Gastrocnemius medialis (tissue), 4 donors: ENCODE measurements around the gene PRDM16. TPM values are rescaled to one million over a fixed set of nuclear protein-coding genes. Genes with fewer than 3 reads are reported as not detected.

Experiments
- ATAC-seq, 2 donors: fragments of 150-250 bp; one replicate each; pipeline ENCODE4 v1.9.1; 2016
- DNase-seq, 2 donors: peaks; one replicate each; pipeline ENCODE4 v3.0.0-alpha.2; 2019
- H3K27ac ChIP-seq, 4 donors: fragments of 200-600 bp; sonication (generic); 1 replicate in 1 of 4; 2 replicates in 3 of 4; pipeline ENCODE4 v1.5.1; 2016 to 2018; ENCODE audit warnings: mild to moderate bottlenecking in 2 of 4, moderate library complexity in 1 of 4
- H3K27me3 ChIP-seq, 3 donors: fragments of 200-600 bp; sonication (generic) in 2 of 3; 1 replicate in 1 of 3; 2 replicates in 2 of 3; pipeline versions ENCODE4 v1.5.1 to v1.6.0; 2016 to 2019; ENCODE audit warnings: mild to moderate bottlenecking in 1 of 3, moderate library complexity in 1 of 3
- H3K36me3 ChIP-seq, 2 donors: fragments of 200-600 bp; sonication (generic) in 1 of 2; one replicate each; pipeline ENCODE4 v1.5.1; 2017 to 2018
- H3K4me1 ChIP-seq, 2 donors: fragments of 200-600 bp; sonication (generic) in 1 of 2; one replicate each; pipeline ENCODE4 v1.5.1; 2016 to 2017; ENCODE audit warnings: mild to moderate bottlenecking in 2 of 2
- H3K4me3 ChIP-seq, 4 donors: fragments of 200-600 bp; sonication (generic) in 3 of 4; 1 replicate in 1 of 4; 2 replicates in 3 of 4; pipeline ENCODE4 v1.5.1; 2016 to 2019; ENCODE audit warnings: mild to moderate bottlenecking in 2 of 4
- H3K9me3 ChIP-seq, 3 donors: fragments of 200-600 bp; sonication (generic) in 2 of 3; 1 replicate in 1 of 3; 2 replicates in 2 of 3; pipeline ENCODE4 v1.5.1; 2016 to 2019
- CTCF ChIP-seq, 5 experiments: fragments of 450-650 bp in 3 of 5; fragments of 200-600 bp in 2 of 5; sonication (generic) in 2 of 5; IDR thresholded peaks in 4 of 5; conservative IDR thresholded peaks in 1 of 5; 1 replicate in 4 of 5; 2 replicates in 1 of 5; pipeline ENCODE4 v1.5.1; 2016 to 2019; ENCODE audit warnings: antibody characterized with exemption in 5 of 5, mild to moderate bottlenecking in 3 of 5, moderate library complexity in 3 of 5
- POLR2A ChIP-seq, 2 donors: fragments of 450-650 bp; IDR thresholded peaks; one replicate each; pipeline ENCODE4 v1.6.1; 2017; ENCODE audit warnings: antibody characterized with exemption in 2 of 2, mild to moderate bottlenecking in 2 of 2, moderate library complexity in 2 of 2
- in situ Hi-C, 4 donors: fragments of 200-750 bp; cut with MboI; loops; one replicate each; pipeline versions ENCODE4 v1.15.0 to v1.8.0; 2017; ENCODE audit warnings: low sequenced_read_pairs in 4 of 4
- intact Hi-C: fragments of 100-400 bp; cut with DNase I; formaldehyde crosslinking; loops from one replicate; pipeline ENCODE4 v1.15.1; 2023; ENCODE audit warnings: low total_unique reads
- total RNA-seq, 4 donors: library from RNA; depleted of rRNA; stranded (reverse); fragments of >200 nt; gene quantifications; one replicate each; pipeline versions ENCODE4 v1.1.0 to v1.2.3, GENCODE V29; 2016

Gene PRDM16
- total RNA-seq, 4 donors from 2014 or later = 0.03 to 0.19 (median 0.17) TPM

GRCh38 chr1:3264456-3264855 lies 195.5 kb downstream of the PRDM16 start:
- DNase-seq (no peak), ATAC-seq (no peak)
- TF ChIP-seq CTCF (IDR thresholded peaks at IDR 0.05 in 4 of 5, conservative IDR thresholded peaks at IDR 0.05 in 1 of 5) (no peak), POLR2A (IDR thresholded peaks at IDR 0.05) (no peak)
- Histone ChIP-seq H3K27me3 (peaks cover 2 to 33% (median 6%) of the 10 kb centered on the region in 3 donors), H3K4me3 (no peak overlapping the region), H3K4me1 (no peaks in the 10 kb centered on the region), H3K9me3 (no peaks in the 10 kb centered on the region), H3K36me3 (no peaks in the 10 kb centered on the region), H3K27ac (no peak overlapping the region)
- intact Hi-C loops = no loop called here
- in situ Hi-C loops = no loop called here

DNA sequence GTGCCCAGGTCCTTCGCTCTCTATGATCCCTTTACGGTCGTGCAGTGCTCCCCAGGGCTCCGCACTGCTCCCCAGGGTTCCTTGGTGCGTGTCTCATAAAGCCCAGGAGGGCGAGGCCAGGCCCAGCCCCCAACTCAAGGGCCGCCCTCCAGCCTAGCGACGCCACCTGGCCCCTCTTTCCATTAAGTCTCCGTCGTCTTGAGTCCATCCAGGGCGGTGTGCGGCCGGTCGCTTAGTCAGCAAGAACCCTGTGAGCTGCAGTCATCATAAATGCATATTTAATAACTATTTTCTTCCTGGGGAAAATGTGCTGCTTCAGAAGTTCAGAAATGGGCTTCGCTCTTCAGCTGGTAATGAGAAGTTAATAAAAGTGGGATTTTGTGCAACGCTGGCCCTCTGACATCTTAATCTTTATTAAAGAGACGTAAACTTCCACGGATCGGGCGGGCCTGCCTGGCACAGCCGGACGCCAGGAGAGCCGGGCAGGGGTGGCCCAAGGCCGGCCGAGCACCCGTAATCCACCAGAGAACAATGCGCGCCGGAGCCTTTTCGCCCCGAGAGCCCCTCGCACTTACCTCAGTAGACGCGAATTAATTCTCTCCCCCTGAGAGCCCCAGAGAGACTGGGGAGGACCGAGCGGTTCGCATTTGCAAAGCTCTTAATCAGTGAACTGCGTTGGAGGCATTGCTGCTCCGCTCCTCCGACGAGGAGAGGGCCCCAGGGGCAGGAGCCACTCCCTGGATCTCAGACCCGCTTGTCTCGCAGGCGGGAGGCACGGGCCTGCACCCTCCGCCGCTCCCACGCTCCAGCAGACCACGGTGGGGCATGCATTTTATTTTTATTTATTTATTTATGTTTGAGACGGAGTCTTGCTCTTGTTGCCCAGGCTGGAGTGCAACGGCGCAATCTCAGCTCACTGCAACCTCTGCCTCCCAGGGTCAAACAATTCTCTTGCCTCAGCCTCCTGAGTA lies 197.1 kb downstream of the PRDM16 start:
- in situ Hi-C loops = no loop called here
- Histone ChIP-seq H3K27me3 (peaks cover 5 to 36% (median 6%) of the 10 kb centered on the region in 3 donors), H3K27ac (no peak overlapping the region), H3K36me3 (no peaks in the 10 kb centered on the region), H3K9me3 (no peaks in the 10 kb centered on the region), H3K4me1 (no peaks in the 10 kb centered on the region), H3K4me3 (no peak overlapping the region)
- no peak for DNase-seq
- ATAC-seq = no peak
- intact Hi-C loops = no loop called here
- TF ChIP-seq CTCF (IDR thresholded peaks at IDR 0.05 in 4 of 5, conservative IDR thresholded peaks at IDR 0.05 in 1 of 5) (no peak), POLR2A (IDR thresholded peaks at IDR 0.05) (no peak)

- H3K36me3 ChIP-seq = no peaks in the 10 kb centered on the region
- H3K4me3 ChIP-seq = no peak overlapping the region
- no peaks in the 10 kb centered on the region for H3K9me3 ChIP-seq
- in situ Hi-C loops (no loop called here), intact Hi-C loops (no loop called here)
- TF ChIP-seq CTCF (IDR thresholded peaks at IDR 0.05 in 4 of 5, conservative IDR thresholded peaks at IDR 0.05 in 1 of 5) (no peak), POLR2A (IDR thresholded peaks at IDR 0.05) (no peak)
- ATAC-seq (no peak), DNase-seq (no peak)
- H3K4me1 ChIP-seq = no peaks in the 10 kb centered on the region
- peaks cover 5 to 36% (median 6%) of the 10 kb centered on the region in 3 donors for H3K27me3 ChIP-seq
- H3K27ac ChIP-seq = no peak overlapping the region
These were observed 198.0 kb downstream of the PRDM16 start for GRCh38 chr1:3266870-3267549.

- no peak overlapping the region for H3K27ac ChIP-seq
- no peaks in the 10 kb centered on the region for H3K9me3 ChIP-seq
- DNase-seq (no peak), ATAC-seq (no peak)
- TF ChIP-seq CTCF (IDR thresholded peaks at IDR 0.05 in 4 of 5, conservative IDR thresholded peaks at IDR 0.05 in 1 of 5) (no peak), POLR2A (IDR thresholded peaks at IDR 0.05) (no peak)
- no peaks in the 10 kb centered on the region for H3K4me1 ChIP-seq
- H3K36me3 ChIP-seq = no peaks in the 10 kb centered on the region
- peaks cover 5 to 31% (median 6%) of the 10 kb centered on the region in 3 donors for H3K27me3 ChIP-seq
- H3K4me3 ChIP-seq = no peak overlapping the region
- in situ Hi-C loops (no loop called here), intact Hi-C loops (no loop called here)
These were observed 198.7 kb downstream of the PRDM16 start for GRCh38 chr1:3267550-3268270.
